RCC 7860 (cell line): ENCODE results near the gene KCNJ18.
"Not testable (repeated sequence)": the region's sequence is repeated elsewhere in the genome, so short reads cannot be mapped to it uniquely, and the experiment has no call there.

ENCODE experiments used
- DNase-seq: peaks from one replicate; pipeline ENCODE4 v3.0.0-alpha.2; 2015; ENCODE audit warnings: low spot score
- FAIRE-seq: peaks from 2 replicates; lab custom pipeline; 2012; peaks lifted over from hg19 to GRCh38; lab: Jason Lieb, UNC

KCNJ18 gene

DNA sequence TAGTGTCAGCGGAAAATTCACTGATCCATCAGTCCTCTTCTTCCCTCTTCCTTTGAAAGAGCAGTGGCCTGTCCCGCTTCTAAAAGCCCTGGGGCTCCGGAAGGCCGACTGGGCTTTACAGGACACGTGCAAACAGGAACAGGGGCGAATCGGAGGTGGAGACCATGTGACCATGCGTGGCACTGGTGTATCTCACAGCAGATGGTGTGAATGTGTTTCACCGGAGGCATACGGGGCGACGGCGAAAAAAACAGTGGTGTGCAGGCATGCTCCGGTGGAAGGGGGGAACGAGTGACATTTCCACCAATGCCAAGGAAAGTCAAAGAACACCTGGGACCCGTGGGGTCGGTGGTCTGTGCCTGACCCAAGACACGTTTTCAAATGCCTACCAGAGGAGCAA, 8.4 kb upstream of the KCNJ18 start:
- not testable (repeated sequence) for DNase-seq, FAIRE-seq

DNA sequence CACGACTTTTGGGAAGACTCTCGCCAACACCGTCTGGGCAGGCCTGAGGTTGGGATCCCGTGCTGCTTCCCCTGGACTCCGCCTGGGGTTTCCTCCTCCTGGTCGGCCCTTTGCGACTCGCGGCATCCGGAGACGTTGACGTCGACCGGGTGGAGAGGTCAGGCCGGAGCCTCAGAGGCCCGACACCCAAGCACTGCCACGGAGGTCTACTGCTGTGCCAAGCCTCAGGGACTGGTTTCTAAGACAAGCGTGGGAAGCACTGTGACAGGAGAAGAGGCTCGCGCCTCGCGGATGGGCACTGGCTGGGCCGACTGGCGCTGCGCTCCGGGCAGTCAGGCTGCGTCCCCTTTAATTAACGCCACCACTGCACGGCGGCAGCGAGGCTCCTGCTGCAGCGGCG, 7.9 kb upstream of the KCNJ18 start:
- not testable (repeated sequence) for FAIRE-seq, DNase-seq

DNA sequence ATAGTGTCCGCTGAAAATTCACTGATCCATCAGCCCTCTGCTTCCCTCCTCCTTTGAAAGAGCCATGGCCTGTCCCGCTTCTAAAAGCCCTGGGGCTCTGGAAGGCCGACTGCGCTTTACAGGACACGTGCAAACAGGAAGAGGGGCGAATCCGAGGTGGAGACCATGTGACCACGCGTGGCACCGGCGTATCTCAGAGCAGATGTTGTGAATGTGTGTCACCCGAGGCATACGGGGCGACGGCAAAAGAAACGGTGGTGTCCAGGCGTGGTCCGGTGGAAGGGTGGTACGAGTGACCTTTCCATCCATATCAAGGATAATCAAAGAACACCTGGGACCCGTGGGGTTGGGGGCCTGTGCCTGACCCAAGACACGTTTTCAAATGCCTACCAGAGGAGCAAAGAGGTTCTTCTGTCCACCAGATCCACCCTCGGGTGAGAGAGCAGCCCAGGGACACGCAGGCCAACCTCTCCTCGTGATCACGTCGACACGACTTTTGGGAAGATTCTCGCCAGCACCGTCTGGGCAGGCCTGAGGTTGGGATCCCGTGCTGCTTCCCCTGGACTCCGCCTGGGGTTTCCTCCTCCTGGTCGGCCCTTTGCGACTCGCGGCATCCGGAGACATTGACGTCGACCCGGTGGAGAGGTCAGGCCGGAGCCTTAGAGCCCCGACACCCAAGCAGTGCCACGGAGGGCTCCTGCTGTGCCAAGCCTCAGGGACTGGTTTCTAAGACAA, 7.1 kb upstream of the KCNJ18 start:
- DNase-seq, FAIRE-seq: not testable (repeated sequence)

DNA sequence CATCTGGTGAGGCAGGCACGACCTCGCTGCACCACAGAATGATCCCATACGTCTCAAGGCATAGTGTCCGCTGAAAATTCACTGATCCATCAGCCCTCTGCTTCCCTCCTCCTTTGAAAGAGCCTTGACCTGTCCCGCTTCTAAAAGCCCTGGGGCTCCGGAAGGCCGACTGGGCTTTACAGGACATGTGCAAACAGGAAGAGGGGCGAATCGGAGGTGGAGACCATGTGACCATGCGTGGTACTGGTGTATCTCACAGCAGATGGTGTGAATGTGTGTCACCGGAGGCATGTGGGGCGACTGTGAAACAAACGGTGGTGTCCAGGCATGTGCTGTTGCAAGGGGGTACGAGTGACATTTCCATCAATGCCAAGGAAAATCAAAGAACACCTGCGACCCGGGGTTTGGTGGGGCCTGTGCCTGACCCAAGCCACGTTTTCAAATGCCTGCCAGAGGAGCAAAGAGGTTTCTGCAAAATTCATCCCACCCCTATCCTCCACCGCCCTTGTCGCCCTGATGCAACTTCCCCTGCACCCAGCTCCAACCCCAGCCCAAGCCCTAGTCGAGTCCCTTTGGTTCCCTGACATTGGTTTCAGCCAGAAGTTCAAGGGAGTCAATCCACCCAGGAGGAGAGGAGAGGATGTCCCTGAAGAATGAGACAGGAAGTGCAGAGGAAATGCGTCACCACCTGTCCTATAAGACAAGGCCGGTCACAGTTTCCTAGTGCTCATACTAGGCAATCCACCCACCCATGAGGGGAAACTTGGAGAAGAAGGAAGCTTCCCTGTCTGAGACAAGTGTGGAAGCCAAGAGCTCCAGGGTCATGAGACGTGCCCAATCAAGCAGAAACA, 5.9 kb upstream of the KCNJ18 start:
- no peak for FAIRE-seq
- no peak for DNase-seq

DNA sequence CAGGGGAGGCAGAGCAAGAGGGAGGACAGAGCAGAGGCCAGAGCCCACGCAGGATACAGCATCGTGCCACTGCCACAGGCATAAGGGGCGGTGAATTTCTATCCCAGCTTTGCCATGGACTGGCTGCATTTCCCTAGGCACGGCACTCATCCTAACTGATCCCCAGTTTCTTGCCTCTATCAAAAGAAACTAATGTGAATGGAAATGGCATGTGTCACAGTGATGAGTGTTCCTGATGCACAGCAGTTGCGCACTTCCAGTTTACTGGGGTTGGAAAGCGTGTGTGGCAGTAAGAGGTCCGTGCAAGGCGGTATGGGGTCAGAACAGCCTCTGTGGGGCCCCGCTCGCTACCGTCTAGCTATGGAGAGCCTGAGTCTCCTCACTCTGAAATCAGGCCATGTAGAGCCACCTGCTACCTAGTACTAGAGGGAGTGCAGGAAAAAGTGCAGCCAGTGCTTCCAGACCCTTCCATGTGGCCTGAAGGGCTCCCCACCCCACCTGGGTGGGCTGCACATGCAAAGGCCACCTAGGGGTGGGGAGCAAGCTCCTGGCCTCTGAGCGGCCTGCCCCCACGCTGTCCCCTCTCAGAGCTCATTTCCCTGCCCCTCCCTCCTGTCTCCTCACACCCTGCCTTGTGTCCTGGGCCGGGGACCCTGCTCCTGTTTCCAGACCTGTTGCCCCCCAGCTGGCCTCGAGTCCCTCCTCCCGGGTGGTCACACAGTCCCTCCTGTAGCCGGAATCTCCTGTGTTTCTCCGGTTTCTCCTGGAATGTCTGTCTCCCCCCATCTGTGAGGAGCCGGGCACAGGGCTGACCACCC, 5.0 kb upstream of the KCNJ18 start:
- DNase-seq (no peak), FAIRE-seq (no peak)

DNA sequence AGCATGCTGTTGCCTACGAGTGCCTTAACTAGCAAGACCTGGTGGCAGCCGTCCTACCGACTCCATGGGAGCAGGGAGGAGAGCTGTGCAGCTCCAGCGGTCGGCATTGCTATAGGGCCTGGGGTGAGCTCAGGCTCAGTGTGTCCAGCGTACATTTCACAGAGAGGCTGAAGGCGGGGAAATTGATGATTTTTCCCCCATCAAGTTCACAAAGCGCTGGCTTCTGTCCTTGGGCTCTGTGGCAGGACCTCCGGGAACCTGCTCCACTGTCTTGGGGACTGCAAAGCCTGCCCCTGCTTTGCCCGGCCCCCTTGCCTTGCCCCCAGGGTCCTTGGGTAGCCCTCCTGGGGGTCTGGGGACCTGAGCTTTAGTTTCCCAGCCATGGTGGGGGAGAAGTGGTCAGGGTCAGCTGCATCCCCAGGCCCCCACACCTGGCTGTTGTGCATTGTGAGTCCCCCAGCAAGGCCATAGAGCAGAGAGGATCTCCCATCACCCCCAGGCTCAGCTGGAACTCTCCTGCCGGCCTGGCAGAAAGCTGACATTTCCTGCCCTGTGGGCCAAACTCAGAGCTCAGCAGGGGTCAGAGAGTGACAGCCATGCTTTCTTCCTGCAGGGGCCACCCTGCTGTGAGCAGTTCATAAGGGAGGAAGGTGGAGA, 3.9 kb upstream of the KCNJ18 start:
- DNase-seq (no peak), FAIRE-seq (no peak)

DNA sequence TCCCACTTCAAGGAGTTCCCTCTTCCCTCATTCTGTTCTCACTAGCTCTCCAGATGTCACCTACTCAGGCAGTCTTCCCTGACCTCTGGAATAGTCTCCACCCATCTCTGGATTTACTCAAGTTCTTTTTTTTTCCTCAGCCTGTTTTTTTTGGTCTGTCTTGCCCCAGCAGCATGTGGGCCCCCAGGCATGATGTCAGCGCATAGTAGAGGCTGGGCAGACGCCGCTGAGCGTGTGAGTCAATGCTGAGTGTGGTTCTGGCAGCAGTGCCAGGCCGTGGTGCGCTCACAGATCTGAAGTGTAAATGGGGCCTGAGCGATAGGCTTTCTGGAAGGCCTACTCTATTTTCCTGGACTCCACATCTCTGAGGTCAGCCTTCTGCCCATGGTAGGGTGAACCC, 2.7 kb upstream of the KCNJ18 start:
- FAIRE-seq = no peak
- DNase-seq = peak; percentile 95

DNA sequence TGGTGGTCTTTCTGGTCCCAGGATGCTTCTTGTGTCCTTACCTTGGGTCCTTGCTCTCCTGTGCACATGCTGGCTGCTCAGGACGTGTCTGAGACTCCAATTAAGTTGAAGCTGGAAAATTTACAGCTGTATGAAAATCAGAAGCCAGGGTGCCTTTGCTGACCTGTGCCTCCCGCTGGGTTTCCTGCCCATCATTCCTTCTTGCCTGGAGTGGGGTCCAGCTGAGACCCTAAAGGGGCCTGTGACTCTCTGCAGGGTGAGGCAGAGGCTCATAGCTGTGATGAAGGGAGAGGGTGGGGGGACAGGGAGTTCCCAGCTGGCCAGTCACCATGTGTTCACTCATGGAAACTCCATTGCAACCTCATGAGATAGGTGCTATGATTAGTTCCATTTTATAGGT, 1.5 kb upstream of the KCNJ18 start:
- FAIRE-seq, DNase-seq: not testable (repeated sequence)

DNA sequence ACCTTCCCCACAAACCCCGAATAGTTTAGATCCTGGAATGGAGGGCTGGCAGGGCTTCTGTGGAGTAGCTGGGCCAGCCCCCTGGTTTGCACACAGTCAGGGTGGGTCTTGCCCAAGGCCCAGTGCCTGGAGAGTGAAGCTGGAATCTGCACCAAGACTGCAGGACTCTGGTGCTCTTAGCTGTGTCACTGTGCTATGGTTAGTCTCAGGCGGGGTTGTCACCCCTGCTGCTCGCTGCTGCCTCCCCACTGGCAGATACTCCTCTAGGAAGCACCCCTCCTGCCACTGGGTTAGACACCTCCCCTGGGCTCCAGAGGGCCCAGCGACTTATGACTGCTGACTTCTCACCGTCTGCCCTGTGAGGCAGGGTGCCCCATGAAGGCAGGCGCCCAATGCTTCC, 842 bp upstream of the KCNJ18 start:
- DNase-seq, FAIRE-seq: not testable (repeated sequence)

DNA sequence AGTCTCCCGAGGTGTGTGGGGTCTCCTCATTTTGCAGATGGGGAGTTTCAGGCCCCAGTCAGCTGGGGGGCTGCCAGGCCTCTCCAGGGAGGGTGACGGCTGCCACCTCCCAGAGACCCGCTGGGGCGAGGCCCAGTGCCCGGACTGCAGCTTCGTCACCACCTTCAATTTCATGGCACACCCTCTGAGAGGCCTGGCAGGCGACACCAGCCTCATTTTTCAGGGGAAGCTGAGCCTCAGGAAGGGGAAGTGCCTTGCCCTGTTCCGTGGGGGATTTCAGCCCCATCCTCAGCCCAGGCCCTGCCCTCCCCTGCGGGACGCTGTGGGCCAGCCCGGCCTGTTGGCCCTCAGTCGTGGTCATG, 362 bp downstream of the KCNJ18 start:
- not testable (repeated sequence) for FAIRE-seq

DNA sequence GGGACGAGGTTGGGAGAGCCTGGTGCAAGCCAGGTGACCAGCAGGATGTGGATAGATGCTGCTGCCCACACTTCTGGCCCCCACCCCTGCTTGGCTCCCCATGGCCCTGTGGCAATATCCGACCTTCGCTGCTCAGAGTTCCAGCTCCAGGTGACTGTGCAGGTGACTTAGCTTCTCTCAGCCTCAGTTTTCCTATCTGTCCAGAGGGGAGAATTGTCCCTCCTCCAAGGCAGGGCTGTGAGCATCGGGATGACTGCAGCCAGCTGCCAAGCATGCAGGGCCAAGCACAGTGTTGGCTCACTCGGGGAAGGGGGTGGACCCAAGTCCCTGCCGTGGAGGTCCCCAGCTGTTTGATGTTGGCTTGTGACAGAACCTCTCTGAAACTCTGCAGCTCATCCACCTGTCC, 1.1 kb downstream of the KCNJ18 start:
- FAIRE-seq = not testable (repeated sequence)

More for the DNA sequence above, 362 bp downstream of the KCNJ18 start:
- not testable (repeated sequence) for DNase-seq

DNA sequence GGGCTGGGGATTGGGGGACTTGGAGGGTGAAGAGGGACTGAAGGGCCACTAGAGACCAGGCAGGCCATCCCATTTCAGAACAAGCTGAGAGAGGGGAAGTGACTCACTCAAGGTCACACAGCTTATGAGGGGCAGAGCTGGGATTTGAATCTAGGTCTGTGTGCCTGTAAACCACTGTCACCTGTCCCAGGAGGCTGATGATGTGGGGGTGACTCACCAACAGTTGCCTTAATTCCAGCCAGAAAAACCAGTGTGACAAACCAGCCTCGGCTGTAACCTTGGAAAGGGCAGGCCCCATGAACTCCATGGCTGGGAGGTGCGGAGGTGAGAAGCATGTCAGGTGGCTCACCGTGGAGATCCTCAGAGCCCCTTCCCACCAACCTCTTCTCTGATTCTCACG, 1.6 kb downstream of the KCNJ18 start:
- peak; percentile 68 for DNase-seq
- FAIRE-seq = not testable (repeated sequence)

More for the DNA sequence above, 1.1 kb downstream of the KCNJ18 start:
- not testable (repeated sequence) for DNase-seq

DNA sequence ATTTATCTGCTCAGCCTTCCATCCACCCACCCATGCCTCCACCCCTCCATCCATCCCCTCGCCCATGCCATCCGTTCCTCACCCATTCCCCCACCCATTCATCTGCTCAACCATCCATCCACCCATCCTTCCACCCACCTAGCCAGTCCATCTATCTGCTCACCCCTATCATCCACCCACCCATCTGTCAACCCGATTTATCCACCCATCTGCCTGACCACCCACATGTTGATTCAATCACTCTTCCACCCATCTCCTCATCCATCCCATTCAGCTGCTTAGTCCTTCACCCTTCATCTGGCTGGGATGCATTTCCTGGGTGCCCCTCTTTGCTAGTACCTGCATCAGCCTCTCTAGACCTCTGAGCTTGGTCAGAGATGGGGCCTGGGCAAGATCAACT, 3.9 kb downstream of the KCNJ18 start:
- not testable (repeated sequence) for FAIRE-seq, DNase-seq

DNA sequence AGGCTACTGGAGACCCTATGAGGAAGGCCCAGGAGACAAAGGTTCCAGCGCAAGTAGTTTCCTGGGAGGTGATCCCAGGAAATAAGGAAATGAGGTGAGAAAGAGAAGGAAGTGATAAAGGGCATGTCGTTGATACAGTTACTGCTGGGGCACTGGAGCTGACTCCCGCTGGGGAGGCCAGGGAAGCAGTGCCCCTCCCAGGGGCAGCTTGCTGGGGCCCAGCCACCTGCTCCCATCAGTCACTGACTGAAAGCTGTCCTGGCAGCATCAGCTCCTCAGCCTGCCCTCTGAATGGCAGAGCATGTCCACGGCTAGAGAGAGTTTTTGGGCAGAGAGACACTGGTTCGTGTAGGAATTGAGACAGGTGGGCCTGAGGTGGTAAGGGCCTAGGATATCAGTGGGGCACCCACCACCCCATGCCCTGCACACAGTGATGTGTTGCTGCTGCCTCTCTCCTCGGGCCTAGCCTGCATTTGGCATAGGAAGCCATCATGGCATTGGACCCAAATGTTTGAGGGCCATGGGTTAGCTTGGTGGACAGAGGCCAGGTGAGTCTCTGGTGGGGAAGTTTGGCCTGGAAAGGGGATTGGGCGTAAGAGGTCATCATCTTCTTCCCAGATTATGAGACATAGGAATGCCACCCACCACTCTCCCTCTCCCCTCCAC, 4.7 kb downstream of the KCNJ18 start:
- DNase-seq, FAIRE-seq: not testable (repeated sequence)

DNA sequence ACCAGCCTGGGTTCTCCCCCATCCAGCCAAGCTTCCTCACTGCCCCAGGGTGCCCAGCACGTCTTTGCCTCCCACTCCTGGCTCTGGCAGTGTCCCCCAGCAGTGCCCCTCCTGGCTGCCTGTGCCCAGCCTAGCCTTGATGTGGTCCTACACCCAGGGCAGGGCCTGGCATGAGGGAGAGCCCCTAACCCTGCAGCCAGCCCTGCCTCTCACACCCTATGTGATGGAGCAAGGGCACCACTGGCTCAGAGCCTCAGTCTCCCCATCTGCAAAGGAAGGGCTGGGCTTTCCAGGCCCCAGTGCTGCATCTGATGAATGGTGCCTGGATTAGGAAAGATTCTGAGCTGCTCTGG, 5.2 kb downstream of the KCNJ18 start:
- FAIRE-seq, DNase-seq: not testable (repeated sequence)

DNA sequence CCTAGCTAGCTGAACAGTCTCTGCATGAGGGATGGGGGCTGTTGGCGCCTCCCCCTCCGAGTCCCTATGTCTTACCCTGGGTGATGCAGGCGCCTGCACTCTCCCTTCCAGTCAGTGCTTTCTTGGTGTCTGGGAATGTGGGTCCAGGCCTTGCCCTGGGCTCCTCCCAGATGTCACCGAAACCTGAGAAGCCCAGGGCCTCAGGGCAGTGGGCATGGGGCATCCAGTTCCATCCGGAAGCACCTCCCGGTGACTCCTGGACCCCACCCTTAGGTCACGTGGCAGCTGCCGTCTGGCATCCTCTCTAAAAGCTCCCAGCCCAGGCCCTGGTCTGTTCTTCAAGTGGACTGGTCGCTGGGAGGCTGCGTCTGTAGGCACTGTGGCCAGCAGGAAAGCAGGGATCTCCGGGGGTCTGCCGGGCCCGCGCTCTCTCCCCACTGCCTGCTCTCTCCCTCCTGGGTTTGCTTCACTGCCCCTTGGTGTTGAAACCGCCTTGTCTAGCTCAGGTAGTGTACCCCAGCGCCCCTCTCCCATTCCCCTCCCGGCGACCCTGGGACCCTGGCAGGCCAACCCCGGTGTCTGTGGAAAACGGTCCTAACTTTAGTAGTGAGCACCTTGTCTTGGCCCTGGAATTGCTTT, 6.2 kb downstream of the KCNJ18 start:
- FAIRE-seq, DNase-seq: not testable (repeated sequence)

DNA sequence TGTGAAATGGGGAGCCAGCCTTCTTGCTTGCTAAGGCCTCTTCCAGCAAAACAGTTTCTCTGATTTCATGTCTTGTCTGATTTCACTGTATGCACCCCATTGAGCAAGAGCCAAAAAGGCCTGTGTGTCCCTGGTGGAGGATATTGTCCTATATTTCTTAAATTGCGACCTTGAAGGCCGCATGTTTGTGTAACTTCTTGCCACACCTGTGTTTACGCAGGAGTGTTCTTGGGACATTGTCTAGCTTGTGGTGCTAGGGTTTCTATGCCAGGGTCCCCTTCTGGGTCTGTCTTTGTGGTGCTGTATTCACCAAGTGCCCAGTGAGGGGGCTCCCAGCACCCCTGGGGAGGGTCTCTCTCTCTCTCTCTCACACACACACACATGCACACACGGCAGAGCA, 6.8 kb downstream of the KCNJ18 start:
- FAIRE-seq, DNase-seq: not testable (repeated sequence)

DNA sequence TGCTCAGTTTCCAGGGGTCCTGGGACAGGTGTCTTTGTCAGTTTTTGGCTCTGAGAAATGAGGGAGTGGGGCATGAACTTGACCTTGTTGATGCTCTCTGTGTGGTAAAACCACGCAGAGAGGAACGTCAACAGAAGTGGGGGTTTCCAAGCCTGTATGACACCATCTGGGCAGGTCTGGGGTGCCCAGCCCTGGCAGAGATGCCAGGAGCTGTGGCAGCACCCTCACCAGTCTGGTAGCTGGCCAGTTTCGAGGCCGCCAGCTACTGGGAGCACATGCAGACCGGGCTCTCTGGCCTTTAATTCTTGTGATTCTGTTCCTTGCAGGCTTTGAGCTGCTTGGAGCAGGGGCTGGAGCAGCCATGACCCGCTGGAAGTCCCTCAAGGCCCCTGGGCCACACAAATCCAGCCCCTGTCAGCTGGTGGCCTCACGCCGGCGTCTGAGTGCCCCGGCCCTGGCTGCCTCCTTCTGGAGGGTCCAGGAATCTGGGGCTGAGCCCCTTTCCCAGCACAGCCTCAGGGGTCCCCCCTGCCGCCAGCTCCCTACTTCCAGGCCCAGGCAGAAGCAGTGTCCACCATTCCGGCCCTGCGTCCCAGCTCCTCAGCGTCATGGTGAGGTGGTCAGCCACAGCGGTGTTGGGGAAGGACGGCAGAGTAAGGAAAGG, 7.4 kb downstream of the KCNJ18 start:
- not testable (repeated sequence) for FAIRE-seq, DNase-seq

DNA sequence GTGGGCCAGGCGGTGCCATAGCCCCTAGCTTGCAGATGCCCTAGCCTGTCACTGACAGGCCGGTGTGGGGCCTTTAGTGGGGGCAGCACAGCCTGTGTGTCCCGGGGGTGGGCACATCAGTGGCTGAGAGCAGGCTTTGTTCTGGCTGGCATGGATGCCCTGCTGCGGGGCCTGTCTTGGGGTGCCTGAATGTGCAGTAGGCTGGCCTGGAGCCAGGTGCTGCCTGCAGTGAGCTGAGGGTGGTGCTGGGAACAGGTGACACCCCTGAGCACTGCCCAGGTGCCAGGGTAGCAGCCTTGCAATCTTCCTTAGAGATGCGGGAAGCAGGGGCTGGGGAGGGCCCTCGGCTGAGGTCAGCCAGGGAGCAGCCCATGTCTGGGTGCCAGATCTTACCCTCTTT, 8.8 kb downstream of the KCNJ18 start:
- DNase-seq, FAIRE-seq: not testable (repeated sequence)
